HCT116 (cell line): ENCODE data around the gene MBTPS1. TPM values are rescaled to one million over a fixed set of nuclear protein-coding genes. Genes with fewer than 3 reads are reported as not detected.

Experiments used
- ATAC-seq: fragments of 200-7000 bp; cut with Tn5 transposase; 2 replicates; pipeline ENCODE4 v1.9.1; 2020; ENCODE audit warnings: mild to moderate bottlenecking, moderate library complexity
- BruUV-seq: library from RNA; stranded (reverse); fragments of 400-500 nt; replicated peaks from 2 replicates; lab custom pipeline; 2021; lab: Mats Ljungman, UMichigan
- CTCF ChIA-PET: fragments of 300-600 bp; sonication (Branson Sonifier 250); formaldehyde crosslinking; loops from one replicate; lab custom pipeline; 2021; ENCODE audit warnings: antibody characterized with exemption; lab: Charles Lee
- POLR2A ChIA-PET: fragments of 300-600, 350-600 bp; sonication (Branson Sonifier 250); formaldehyde crosslinking; loops from one replicate; lab custom pipeline; 2021; ENCODE audit warnings: antibody characterized with exemption; lab: Charles Lee
- RAD21 ChIA-PET, 2 experiments: fragments of 300-600 bp; sonication (Branson Sonifier 250); formaldehyde crosslinking; loops; one replicate each; lab custom pipeline; 2023; ENCODE audit warnings: low total read pairs in 2 of 2; ENCODE audit not compliant: uncharacterized antibody in 2 of 2, unreplicated experiment in 2 of 2, low non-redundant PET in 1 of 2; lab: Charles Lee
- DNase-seq: peaks from one replicate; pipeline ENCODE4 v3.0.0-alpha.2; 2010; ENCODE audit warnings: low read depth, low spot score
- H2AFZ ChIP-seq: fragments of 200-600 bp; shearing (Covaris generic), sonication (generic); 2 replicates; pipeline ENCODE4 v1.6.1; 2017; ENCODE audit warnings: low read depth, mixed run types, mixed read lengths, antibody characterized with exemption, low read length; ENCODE audit not compliant: poor library complexity, severe bottlenecking
- H3K27ac ChIP-seq: 2 replicates; pipeline ENCODE4 v1.5.1; 2012; ENCODE audit warnings: low read depth, low read length
- H3K27me3 ChIP-seq: fragments of 200-600 bp; sonication (generic); 2 replicates; pipeline ENCODE4 v1.6.1; 2016; ENCODE audit warnings: mixed run types, low read length, mixed read lengths; ENCODE audit not compliant: insufficient read depth
- H3K36me3 ChIP-seq, 2 experiments: fragments of 200-500 bp in 1 of 2; fragments of 200-600 bp in 1 of 2; sonication (Bioruptor generic) in 1 of 2; sonication (generic) in 1 of 2; 2 replicates each; pipeline versions ENCODE4 v1.5.1 to v1.6.1; 2014 to 2016; ENCODE audit warnings: low read length in 2 of 2, inconsistent platforms in 1 of 2, mixed read lengths in 1 of 2, mixed run types in 1 of 2; ENCODE audit not compliant: insufficient read depth in 2 of 2, control insufficient read depth in 1 of 2
- H3K4me1 ChIP-seq, 2 experiments: fragments of 200-600 bp in 1 of 2; sonication (generic) in 1 of 2; 2 replicates each; pipeline versions ENCODE4 v1.5.1 to v1.6.1; 2012 to 2017; ENCODE audit warnings: low read length in 2 of 2, inconsistent platforms in 1 of 2, mild to moderate bottlenecking in 1 of 2, mixed read lengths in 1 of 2, mixed run types in 1 of 2, moderate library complexity in 1 of 2; ENCODE audit not compliant: insufficient read depth in 2 of 2, control insufficient read depth in 1 of 2
- H3K4me2 ChIP-seq: fragments of 200-600 bp; sonication (generic); 2 replicates; pipeline ENCODE4 v1.6.1; 2017; ENCODE audit warnings: mixed run types, low read length, mixed read lengths
- H3K4me3 ChIP-seq, 2 experiments: fragments of 200-600 bp in 1 of 2; sonication (generic) in 1 of 2; replicated peaks in 1 of 2; 2 replicates each; pipeline ENCODE4 v1.5.1; 2011 to 2016; ENCODE audit warnings: low read length in 2 of 2, control low read depth in 1 of 2, low read depth in 1 of 2, mild to moderate bottlenecking in 1 of 2, mixed read lengths in 1 of 2, mixed run types in 1 of 2
- H3K79me2 ChIP-seq: fragments of 200-600 bp; sonication (generic); 2 replicates; pipeline ENCODE4 v1.6.1; 2017; ENCODE audit warnings: mild to moderate bottlenecking, mixed run types, low read length, moderate library complexity, mixed read lengths; ENCODE audit not compliant: insufficient read depth
- H3K9ac ChIP-seq: fragments of 200-600 bp; sonication (generic); 2 replicates; pipeline ENCODE4 v1.6.1; 2016; ENCODE audit warnings: low read length, mixed read lengths
- H3K9me2 ChIP-seq: fragments of 200-600 bp; sonication (generic), shearing (Covaris generic); 2 replicates; pipeline ENCODE4 v1.6.1; 2017; ENCODE audit warnings: mixed run types, mild to moderate bottlenecking, moderate library complexity; ENCODE audit not compliant: insufficient read depth
- H3K9me3 ChIP-seq, 2 experiments: fragments of 200-500 bp in 1 of 2; fragments of 200-600 bp in 1 of 2; sonication (Bioruptor generic) in 1 of 2; sonication (generic) in 1 of 2; 2 replicates each; pipeline ENCODE4 v1.6.1; 2014 to 2017; ENCODE audit warnings: low read length in 2 of 2, mixed read lengths in 2 of 2, inconsistent platforms in 1 of 2, low read depth in 1 of 2, mild to moderate bottlenecking in 1 of 2, mixed run types in 1 of 2, moderate library complexity in 1 of 2; ENCODE audit not compliant: control insufficient read depth in 1 of 2, insufficient read depth in 1 of 2
- H4K20me1 ChIP-seq: fragments of 200-600 bp; sonication (generic), shearing (Covaris generic); 2 replicates; pipeline ENCODE4 v1.6.1; 2017; ENCODE audit warnings: mixed run types, mild to moderate bottlenecking, moderate library complexity; ENCODE audit not compliant: insufficient read depth
- CBX3 ChIP-seq: IDR thresholded peaks from 2 replicates; pipeline ENCODE4 v1.6.1; 2012; ENCODE audit warnings: low read depth
- CEBPB ChIP-seq: IDR thresholded peaks from 2 replicates; pipeline ENCODE4 v1.6.1; 2012; ENCODE audit warnings: low read depth
- EGR1 ChIP-seq: IDR thresholded peaks from 2 replicates; pipeline ENCODE4 v1.6.1; 2012; ENCODE audit warnings: low read depth
- ELF1 ChIP-seq: IDR thresholded peaks from 2 replicates; pipeline ENCODE4 v1.6.1; 2012; ENCODE audit warnings: low read depth, borderline replicate concordance
- EZH2 ChIP-seq: fragments of 200-600 bp; sonication (generic); IDR thresholded peaks from 2 replicates; pipeline ENCODE4 v1.6.1; 2017; ENCODE audit warnings: antibody characterized with exemption, mixed run types
- EZH2phosphoT487 ChIP-seq: fragments of 200-600 bp; IDR thresholded peaks from 2 replicates; pipeline ENCODE4 v1.6.1; 2018; ENCODE audit warnings: antibody characterized with exemption, borderline replicate concordance
- FOSL1 ChIP-seq: IDR thresholded peaks from 2 replicates; pipeline ENCODE4 v1.6.1; 2012; ENCODE audit warnings: low read depth
- JUND ChIP-seq: IDR thresholded peaks from 2 replicates; pipeline ENCODE4 v1.6.1; 2012
- POLR2A ChIP-seq: IDR thresholded peaks from 2 replicates; pipeline ENCODE4 v1.7.0; 2011; ENCODE audit warnings: borderline replicate concordance; ENCODE audit not compliant: insufficient read depth, insufficient read length; ENCODE audit errors: extremely low read depth
- POLR2AphosphoS5 ChIP-seq: IDR thresholded peaks from 2 replicates; pipeline ENCODE4 v1.6.1; 2011; ENCODE audit warnings: mild to moderate bottlenecking, low read depth, low read length, moderate library complexity
- RAD21 ChIP-seq: IDR thresholded peaks from 2 replicates; pipeline ENCODE4 v1.6.1; 2012; ENCODE audit warnings: low read depth, mild to moderate bottlenecking
- SP1 ChIP-seq: IDR thresholded peaks from 2 replicates; pipeline ENCODE4 v1.6.1; 2012; ENCODE audit warnings: low read depth
- TCF7L2 ChIP-seq: IDR thresholded peaks from 2 replicates; pipeline ENCODE4 v1.7.0; 2011; ENCODE audit warnings: borderline replicate concordance, inconsistent platforms; ENCODE audit not compliant: insufficient read depth, insufficient read length; ENCODE audit errors: extremely low read depth
- YY1 ChIP-seq: IDR thresholded peaks from 2 replicates; pipeline ENCODE4 v1.6.1; 2011; ENCODE audit warnings: low read length, low read depth, moderate library complexity, mild to moderate bottlenecking; ENCODE audit not compliant: insufficient replicate concordance; ENCODE audit errors: extremely low read depth
- ZFX ChIP-seq: fragments of 450-650 bp; IDR thresholded peaks from 2 replicates; pipeline ENCODE4 v1.6.1; 2017
- intact Hi-C: fragments of 100-400 bp; cut with micrococcal nuclease; formaldehyde crosslinking; loops from 2 replicates; pipeline ENCODE4 v1.10.0; 2022
- total RNA-seq: library from RNA; stranded (reverse); gene quantifications from one replicate; pipeline ENCODE4 v1.2.1, GENCODE V29; 2021; ENCODE audit not compliant: unreplicated experiment
- TF ChIP-seq, protein P1 (sequence below): IDR thresholded peaks from 2 replicates; pipeline ENCODE4 v1.6.1; 2012
- TF ChIP-seq, protein P2 (sequence below), 3 experiments: fragments of 200-600 bp in 1 of 3; sonication (generic) in 1 of 3; IDR thresholded peaks in 2 of 3; conservative IDR thresholded peaks in 1 of 3; 2 replicates each; pipeline ENCODE4 v1.5.1; 2012 to 2017; ENCODE audit warnings: low read depth in 2 of 3, low read length in 2 of 3, antibody characterized with exemption in 1 of 3, borderline replicate concordance in 1 of 3, control low read depth in 1 of 3, mild to moderate bottlenecking in 1 of 3, mixed read lengths in 1 of 3, mixed run types in 1 of 3, moderate library complexity in 1 of 3; ENCODE audit not compliant: insufficient read depth in 1 of 3
- TF ChIP-seq, protein P3 (sequence below): IDR thresholded peaks from 2 replicates; pipeline ENCODE4 v1.6.1; 2012
- TF ChIP-seq, protein P4 (sequence below): IDR thresholded peaks from 2 replicates; pipeline ENCODE4 v1.6.1; 2011; ENCODE audit warnings: mild to moderate bottlenecking, low read length, moderate library complexity; ENCODE audit not compliant: insufficient replicate concordance; ENCODE audit errors: extremely low read depth
- TF ChIP-seq, protein P5 (sequence below): IDR thresholded peaks from 2 replicates; pipeline ENCODE4 v1.6.1; 2012; ENCODE audit warnings: low read depth

Gene MBTPS1
- total RNA-seq, 1 experiment from 2014 or later, result 111 TPM

DNA sequence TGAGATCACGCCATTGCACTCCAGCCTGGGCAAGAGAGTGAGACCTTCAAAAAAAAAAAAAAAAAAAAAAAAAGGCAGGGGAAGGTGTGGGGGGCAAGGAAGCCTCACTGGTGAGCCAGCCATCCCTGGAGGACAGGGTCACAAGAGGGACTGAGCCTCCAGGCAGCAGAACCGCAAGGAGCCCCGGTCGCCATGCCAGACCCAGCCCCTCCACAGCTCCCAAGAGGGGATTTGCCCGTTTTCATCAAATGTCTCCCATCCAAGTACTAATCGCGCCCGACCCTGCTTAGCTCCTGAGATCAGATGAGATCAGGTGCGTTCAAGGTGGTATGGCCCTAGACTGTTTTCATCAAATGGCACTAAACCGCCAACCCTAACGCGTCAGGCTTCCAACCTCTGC is 77.0 kb downstream of the MBTPS1 start:
- POLR2A ChIA-PET, result no interaction called here
- H3K27me3 ChIP-seq, result no peaks in the 10 kb centered on the region; the same call in 1 of the 2 replicates
- peaks cover 0 to 5% of the 10 kb centered on the region in 2 experiments; a peak in 1 of 4 replicates for H3K9me3 ChIP-seq
- H3K79me2 ChIP-seq, result no peaks in the 10 kb centered on the region
- CTCF ChIA-PET, result no interaction called here
- no peak for TF ChIP-seq SP1
- TF ChIP-seq RAD21, result no peak
- TF ChIP-seq FOSL1, result no peak
- TF ChIP-seq ELF1, result no peak
- no peak for TF ChIP-seq EZH2
- TF ChIP-seq CEBPB, result no peak
- no peak for TF ChIP-seq TCF7L2
- no peak for TF ChIP-seq EGR1
- TF ChIP-seq CBX3, result no peak
- TF ChIP-seq, protein P1, sequence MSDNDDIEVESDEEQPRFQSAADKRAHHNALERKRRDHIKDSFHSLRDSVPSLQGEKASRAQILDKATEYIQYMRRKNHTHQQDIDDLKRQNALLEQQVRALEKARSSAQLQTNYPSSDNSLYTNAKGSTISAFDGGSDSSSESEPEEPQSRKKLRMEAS, result no peak
- TF ChIP-seq POLR2A, result no peak
- no peak for TF ChIP-seq POLR2AphosphoS5
- no peak for TF ChIP-seq EZH2phosphoT487
- TF ChIP-seq, protein P2, sequence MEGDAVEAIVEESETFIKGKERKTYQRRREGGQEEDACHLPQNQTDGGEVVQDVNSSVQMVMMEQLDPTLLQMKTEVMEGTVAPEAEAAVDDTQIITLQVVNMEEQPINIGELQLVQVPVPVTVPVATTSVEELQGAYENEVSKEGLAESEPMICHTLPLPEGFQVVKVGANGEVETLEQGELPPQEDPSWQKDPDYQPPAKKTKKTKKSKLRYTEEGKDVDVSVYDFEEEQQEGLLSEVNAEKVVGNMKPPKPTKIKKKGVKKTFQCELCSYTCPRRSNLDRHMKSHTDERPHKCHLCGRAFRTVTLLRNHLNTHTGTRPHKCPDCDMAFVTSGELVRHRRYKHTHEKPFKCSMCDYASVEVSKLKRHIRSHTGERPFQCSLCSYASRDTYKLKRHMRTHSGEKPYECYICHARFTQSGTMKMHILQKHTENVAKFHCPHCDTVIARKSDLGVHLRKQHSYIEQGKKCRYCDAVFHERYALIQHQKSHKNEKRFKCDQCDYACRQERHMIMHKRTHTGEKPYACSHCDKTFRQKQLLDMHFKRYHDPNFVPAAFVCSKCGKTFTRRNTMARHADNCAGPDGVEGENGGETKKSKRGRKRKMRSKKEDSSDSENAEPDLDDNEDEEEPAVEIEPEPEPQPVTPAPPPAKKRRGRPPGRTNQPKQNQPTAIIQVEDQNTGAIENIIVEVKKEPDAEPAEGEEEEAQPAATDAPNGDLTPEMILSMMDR (IDR thresholded peaks at IDR 0.05 in 2 of 3, conservative IDR thresholded peaks at IDR 0.05 in 1 of 3; ENCODE audit: borderline replicate concordance in 1 of 3, insufficient read depth in 1 of 3, low read depth in 2 of 3, low read length in 2 of 3), result no peak
- no peak for TF ChIP-seq JUND
- TF ChIP-seq, protein P3, sequence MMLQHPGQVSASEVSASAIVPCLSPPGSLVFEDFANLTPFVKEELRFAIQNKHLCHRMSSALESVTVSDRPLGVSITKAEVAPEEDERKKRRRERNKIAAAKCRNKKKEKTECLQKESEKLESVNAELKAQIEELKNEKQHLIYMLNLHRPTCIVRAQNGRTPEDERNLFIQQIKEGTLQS, result no peak
- no peak for TF ChIP-seq YY1
- TF ChIP-seq ZFX, result no peak
- TF ChIP-seq, protein P4, sequence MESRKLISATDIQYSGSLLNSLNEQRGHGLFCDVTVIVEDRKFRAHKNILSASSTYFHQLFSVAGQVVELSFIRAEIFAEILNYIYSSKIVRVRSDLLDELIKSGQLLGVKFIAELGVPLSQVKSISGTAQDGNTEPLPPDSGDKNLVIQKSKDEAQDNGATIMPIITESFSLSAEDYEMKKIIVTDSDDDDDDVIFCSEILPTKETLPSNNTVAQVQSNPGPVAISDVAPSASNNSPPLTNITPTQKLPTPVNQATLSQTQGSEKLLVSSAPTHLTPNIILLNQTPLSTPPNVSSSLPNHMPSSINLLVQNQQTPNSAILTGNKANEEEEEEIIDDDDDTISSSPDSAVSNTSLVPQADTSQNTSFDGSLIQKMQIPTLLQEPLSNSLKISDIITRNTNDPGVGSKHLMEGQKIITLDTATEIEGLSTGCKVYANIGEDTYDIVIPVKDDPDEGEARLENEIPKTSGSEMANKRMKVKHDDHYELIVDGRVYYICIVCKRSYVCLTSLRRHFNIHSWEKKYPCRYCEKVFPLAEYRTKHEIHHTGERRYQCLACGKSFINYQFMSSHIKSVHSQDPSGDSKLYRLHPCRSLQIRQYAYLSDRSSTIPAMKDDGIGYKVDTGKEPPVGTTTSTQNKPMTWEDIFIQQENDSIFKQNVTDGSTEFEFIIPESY, result no peak
- TF ChIP-seq, protein P5, sequence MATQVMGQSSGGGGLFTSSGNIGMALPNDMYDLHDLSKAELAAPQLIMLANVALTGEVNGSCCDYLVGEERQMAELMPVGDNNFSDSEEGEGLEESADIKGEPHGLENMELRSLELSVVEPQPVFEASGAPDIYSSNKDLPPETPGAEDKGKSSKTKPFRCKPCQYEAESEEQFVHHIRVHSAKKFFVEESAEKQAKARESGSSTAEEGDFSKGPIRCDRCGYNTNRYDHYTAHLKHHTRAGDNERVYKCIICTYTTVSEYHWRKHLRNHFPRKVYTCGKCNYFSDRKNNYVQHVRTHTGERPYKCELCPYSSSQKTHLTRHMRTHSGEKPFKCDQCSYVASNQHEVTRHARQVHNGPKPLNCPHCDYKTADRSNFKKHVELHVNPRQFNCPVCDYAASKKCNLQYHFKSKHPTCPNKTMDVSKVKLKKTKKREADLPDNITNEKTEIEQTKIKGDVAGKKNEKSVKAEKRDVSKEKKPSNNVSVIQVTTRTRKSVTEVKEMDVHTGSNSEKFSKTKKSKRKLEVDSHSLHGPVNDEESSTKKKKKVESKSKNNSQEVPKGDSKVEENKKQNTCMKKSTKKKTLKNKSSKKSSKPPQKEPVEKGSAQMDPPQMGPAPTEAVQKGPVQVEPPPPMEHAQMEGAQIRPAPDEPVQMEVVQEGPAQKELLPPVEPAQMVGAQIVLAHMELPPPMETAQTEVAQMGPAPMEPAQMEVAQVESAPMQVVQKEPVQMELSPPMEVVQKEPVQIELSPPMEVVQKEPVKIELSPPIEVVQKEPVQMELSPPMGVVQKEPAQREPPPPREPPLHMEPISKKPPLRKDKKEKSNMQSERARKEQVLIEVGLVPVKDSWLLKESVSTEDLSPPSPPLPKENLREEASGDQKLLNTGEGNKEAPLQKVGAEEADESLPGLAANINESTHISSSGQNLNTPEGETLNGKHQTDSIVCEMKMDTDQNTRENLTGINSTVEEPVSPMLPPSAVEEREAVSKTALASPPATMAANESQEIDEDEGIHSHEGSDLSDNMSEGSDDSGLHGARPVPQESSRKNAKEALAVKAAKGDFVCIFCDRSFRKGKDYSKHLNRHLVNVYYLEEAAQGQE, result no peak
- TF ChIP-seq, all 23 proteins: peak for 0
- no TSS peak for BruUV-seq
- Histone ChIP-seq H3K4me1 (peaks cover 2 to 5% of the 10 kb centered on the region in 2 experiments; a peak in 1 of 4 replicates), H2AFZ (no peak overlapping the region), H3K4me3 (no peak overlapping the region), H3K36me3 (no peaks in the 10 kb centered on the region), H4K20me1 (no peaks in the 10 kb centered on the region), H3K4me2 (no peak overlapping the region), H3K9me2 (no peaks in the 10 kb centered on the region), H3K27ac (no peak overlapping the region), H3K9ac (no peak overlapping the region)
- ATAC-seq, result no peak
- DNase-seq, result no peak
- RAD21 ChIA-PET, result no interaction called here
- intact Hi-C loops, result no loop called here
